Fibroblast of lung (primary cell): ENCODE measurements around the gene COLQ. TPM values are rescaled to one million over a fixed set of nuclear protein-coding genes. Genes with fewer than 3 reads are reported as not detected.

ENCODE experiments used
- DNase-seq, 2 donors: peaks; one replicate each; pipeline versions ENCODE4 v3.0.0 to v3.0.0-alpha.2; 2010; ENCODE audit warnings: low read depth in 2 of 2
- H2AFZ ChIP-seq: 2 replicates; pipeline ENCODE4 v1.5.1; 2012; ENCODE audit warnings: low read length, control low read depth, inconsistent platforms
- H3K27ac ChIP-seq: 2 replicates; pipeline ENCODE4 v1.5.1; 2011; ENCODE audit warnings: low read length, control low read depth; ENCODE audit not compliant: insufficient read depth
- H3K27me3 ChIP-seq: 2 replicates; pipeline ENCODE4 v1.5.1; 2011; ENCODE audit warnings: mild to moderate bottlenecking, low read length; ENCODE audit not compliant: control insufficient read depth, insufficient read depth
- H3K36me3 ChIP-seq: 2 replicates; pipeline ENCODE4 v1.5.1; 2011; ENCODE audit warnings: low read length; ENCODE audit not compliant: control insufficient read depth, insufficient read depth
- H3K4me1 ChIP-seq: 2 replicates; pipeline ENCODE4 v1.5.1; 2011; ENCODE audit warnings: low read length; ENCODE audit not compliant: control insufficient read depth, insufficient read depth; ENCODE audit errors: extremely low read depth
- H3K4me2 ChIP-seq: 2 replicates; pipeline ENCODE4 v1.5.1; 2011; ENCODE audit warnings: low read length, control low read depth; ENCODE audit not compliant: insufficient read depth; ENCODE audit errors: extremely low read depth
- H3K4me3 ChIP-seq, 4 experiments: fragments of 200-600 bp in 1 of 4; sonication (generic) in 1 of 4; replicated peaks in 1 of 4; 2 replicates each; pipeline ENCODE4 v1.5.1; 2011 to 2016; ENCODE audit warnings: low read length in 4 of 4, low read depth in 3 of 4, mild to moderate bottlenecking in 3 of 4, control low read depth in 2 of 4, inconsistent platforms in 1 of 4, mixed read lengths in 1 of 4; ENCODE audit not compliant: insufficient read depth in 1 of 4; ENCODE audit errors: control extremely low read depth in 1 of 4
- H3K79me2 ChIP-seq: 2 replicates; pipeline ENCODE4 v1.5.1; 2012; ENCODE audit warnings: mild to moderate bottlenecking, low read length, inconsistent platforms; ENCODE audit not compliant: control insufficient read depth, insufficient read depth
- H3K9ac ChIP-seq: 2 replicates; pipeline ENCODE4 v1.5.1; 2011; ENCODE audit warnings: mild to moderate bottlenecking, low read length, control low read depth; ENCODE audit not compliant: insufficient read depth
- H3K9me3 ChIP-seq: 2 replicates; pipeline ENCODE4 v1.5.1; 2012; ENCODE audit warnings: low read depth, low read length; ENCODE audit not compliant: control insufficient read depth, insufficient read depth
- H4K20me1 ChIP-seq: 2 replicates; pipeline ENCODE4 v1.5.1; 2011; ENCODE audit warnings: low read length; ENCODE audit not compliant: control insufficient read depth, insufficient read depth; ENCODE audit errors: extremely low read depth
- CTCF ChIP-seq, 2 donors: IDR thresholded peaks in 1 of 2; conservative IDR thresholded peaks in 1 of 2; 1 replicate in 1 of 2; 2 replicates in 1 of 2; pipeline ENCODE4 v1.5.1; 2011 to 2012; ENCODE audit warnings: low read length in 2 of 2, control low read depth in 1 of 2, inconsistent platforms in 1 of 2, low read depth in 1 of 2, mild to moderate bottlenecking in 1 of 2
- EZH2 ChIP-seq: IDR thresholded peaks from 2 replicates; pipeline ENCODE4 v1.5.1; 2012; ENCODE audit warnings: low read length, control low read depth, mild to moderate bottlenecking; ENCODE audit errors: missing control alignments
- polyA plus RNA-seq, 2 donors: library from polyadenylated mRNA; depleted of rRNA in 1 of 2; stranded (reverse) in 1 of 2; unstranded in 1 of 2; fragments of >200 nt; gene quantifications; 2 replicates each; pipeline ENCODE4 v1.2.1, GENCODE V29; 2011 to 2012; ENCODE audit warnings: missing spikeins in 1 of 2
- total RNA-seq: library from RNA; depleted of rRNA; stranded (reverse); fragments of >200 nt; gene quantifications from 2 replicates; pipeline ENCODE4 v1.2.1, GENCODE V29; 2014

The COLQ gene
- total and polyA plus RNA-seq, 2 donors (not counting 1 experiment from before 2014, with no cell fraction given) = 0.33 to 0.34 TPM

GRCh38 chr3:15553749-15554148, 32.2 kb upstream of the COLQ start:
- H3K9ac ChIP-seq = no peak overlapping the region
- H3K4me3 ChIP-seq = no peak overlapping the region
- no peaks in the 10 kb centered on the region for H3K79me2 ChIP-seq
- no peak for DNase-seq
- H3K36me3 ChIP-seq = no peaks in the 10 kb centered on the region
- H3K4me2 ChIP-seq = no peak overlapping the region
- H3K4me1 ChIP-seq = no peaks in the 10 kb centered on the region
- H2AFZ ChIP-seq = no peak overlapping the region
- no peak overlapping the region for H3K27ac ChIP-seq
- H3K27me3 ChIP-seq = no peaks in the 10 kb centered on the region
- no peaks in the 10 kb centered on the region for H3K9me3 ChIP-seq
- no peak for TF ChIP-seq CTCF (conservative IDR thresholded peaks at IDR 0.05 in 1 of 2, IDR thresholded peaks at IDR 0.05 in 1 of 2; ENCODE audit: low read depth in 1 of 2, low read length in 2 of 2)
- no peak for TF ChIP-seq EZH2
- H4K20me1 ChIP-seq = no peaks in the 10 kb centered on the region

- H3K4me2 ChIP-seq = no peak overlapping the region
- H3K4me3 ChIP-seq = no peak overlapping the region
- no peaks in the 10 kb centered on the region for H3K79me2 ChIP-seq
- H3K36me3 ChIP-seq = no peaks in the 10 kb centered on the region
- no peak for TF ChIP-seq CTCF (conservative IDR thresholded peaks at IDR 0.05 in 1 of 2, IDR thresholded peaks at IDR 0.05 in 1 of 2; ENCODE audit: low read depth in 1 of 2, low read length in 2 of 2)
- no peak for TF ChIP-seq EZH2
- no peaks in the 10 kb centered on the region for H3K4me1 ChIP-seq
- no peaks in the 10 kb centered on the region for H3K27me3 ChIP-seq
- H3K9ac ChIP-seq = no peak overlapping the region
- H4K20me1 ChIP-seq = no peaks in the 10 kb centered on the region
- no peak for DNase-seq
- H3K27ac ChIP-seq = no peak overlapping the region
- H3K9me3 ChIP-seq = no peaks in the 10 kb centered on the region
- no peak overlapping the region for H2AFZ ChIP-seq
Measured at GRCh38 chr3:15551902-15552301, 30.4 kb upstream of the COLQ start.

GRCh38 chr3:15549846-15550245, 28.3 kb upstream of the COLQ start:
- no peaks in the 10 kb centered on the region for H3K4me1 ChIP-seq
- no peaks in the 10 kb centered on the region for H4K20me1 ChIP-seq
- no peak overlapping the region for H2AFZ ChIP-seq
- no peak overlapping the region for H3K27ac ChIP-seq
- no peaks in the 10 kb centered on the region for H3K27me3 ChIP-seq
- no peak overlapping the region for H3K4me3 ChIP-seq
- no peaks in the 10 kb centered on the region for H3K79me2 ChIP-seq
- TF ChIP-seq CTCF (conservative IDR thresholded peaks at IDR 0.05 in 1 of 2, IDR thresholded peaks at IDR 0.05 in 1 of 2; ENCODE audit: low read depth in 1 of 2, low read length in 2 of 2) = no peak
- TF ChIP-seq EZH2 = no peak
- H3K4me2 ChIP-seq = no peak overlapping the region
- H3K36me3 ChIP-seq = no peaks in the 10 kb centered on the region
- H3K9ac ChIP-seq = no peak overlapping the region
- no peak for DNase-seq
- no peaks in the 10 kb centered on the region for H3K9me3 ChIP-seq
